Frontal cortex (tissue), 4 donors: ENCODE data around the gene NDUFA7. TPM values are rescaled to one million over a fixed set of nuclear protein-coding genes. Genes with fewer than 3 reads are reported as not detected.
"Not testable (repeated sequence)": the region's sequence is repeated elsewhere in the genome, so short reads cannot be mapped to it uniquely, and the experiment has no call there.

Experiments
- DNase-seq, 2 donors: peaks; one replicate each; pipeline ENCODE4 v3.0.0; 2012; ENCODE audit warnings: low spot score in 2 of 2
- FAIRE-seq: peaks from 2 replicates; lab custom pipeline; 2012; peaks lifted over from hg19 to GRCh38; lab: Jason Lieb, UNC
- total RNA-seq: library from RNA; depleted of rRNA; stranded (reverse); fragments of >200 nt; gene quantifications from one replicate; pipeline ENCODE4 v1.2.3, GENCODE V29; 2014
- donor health status: control.
- donor health status: control.
- donor health status: control.

Gene NDUFA7
- total RNA-seq, 1 donor from 2014 or later: 7.3 TPM

- DNase-seq: no peak
These were observed 18.9 kb downstream of the NDUFA7 start for GRCh38 chr19:8302357-8302691.

DNA sequence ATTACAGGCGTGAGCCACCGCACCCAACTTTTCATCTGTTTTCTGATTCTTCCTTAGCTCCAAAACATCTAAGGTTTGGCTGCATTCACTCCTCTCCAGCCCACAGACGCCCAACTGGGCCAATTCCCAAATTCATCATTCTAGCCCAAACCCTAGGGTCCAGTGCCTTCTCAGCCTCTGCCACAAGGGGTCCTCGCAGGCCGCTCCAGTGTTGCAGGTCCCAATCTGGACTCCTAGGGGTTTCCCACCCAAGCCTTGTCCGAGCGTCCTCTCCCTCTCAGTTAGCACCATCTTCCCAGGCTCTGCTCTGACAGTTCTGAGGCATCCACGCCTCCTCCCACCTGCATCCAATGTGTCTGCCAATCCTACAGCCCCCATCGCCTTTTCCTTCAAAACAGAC is 29.8 kb downstream of the NDUFA7 start:
- not testable (repeated sequence) for FAIRE-seq, DNase-seq

More at GRCh38 chr19:8302357-8302691, 18.9 kb downstream of the NDUFA7 start:
- FAIRE-seq: no peak

GRCh38 chr19:8276508-8276907 is 44.7 kb downstream of the NDUFA7 start:
- FAIRE-seq, DNase-seq: not testable (repeated sequence)

- DNase-seq (no peak), FAIRE-seq (no peak)
These were observed 51.5 kb downstream of the NDUFA7 start for GRCh38 chr19:8269724-8270123.

DNA sequence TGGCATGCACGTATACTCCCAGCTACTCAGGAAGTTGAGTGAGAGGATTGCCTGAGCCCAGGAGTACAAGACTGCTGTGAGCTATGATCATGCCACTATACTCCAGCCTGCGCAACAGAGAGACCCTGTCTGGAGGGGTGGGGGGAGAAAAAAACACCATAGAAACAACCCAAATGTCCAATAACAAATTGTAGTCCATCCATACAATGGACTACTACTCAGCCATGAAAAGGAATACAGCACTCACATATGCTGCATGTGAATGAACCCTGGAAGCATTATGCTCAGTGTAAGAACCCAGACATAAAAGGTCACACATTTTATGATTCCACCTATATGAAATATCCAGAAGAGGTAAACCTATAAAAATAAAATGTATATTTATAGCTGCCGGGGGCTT is 55.3 kb downstream of the NDUFA7 start:
- no peak for DNase-seq
- no peak for FAIRE-seq

GRCh38 chr19:8264248-8264647 is 56.9 kb downstream of the NDUFA7 start:
- not testable (repeated sequence) for DNase-seq, FAIRE-seq

DNA sequence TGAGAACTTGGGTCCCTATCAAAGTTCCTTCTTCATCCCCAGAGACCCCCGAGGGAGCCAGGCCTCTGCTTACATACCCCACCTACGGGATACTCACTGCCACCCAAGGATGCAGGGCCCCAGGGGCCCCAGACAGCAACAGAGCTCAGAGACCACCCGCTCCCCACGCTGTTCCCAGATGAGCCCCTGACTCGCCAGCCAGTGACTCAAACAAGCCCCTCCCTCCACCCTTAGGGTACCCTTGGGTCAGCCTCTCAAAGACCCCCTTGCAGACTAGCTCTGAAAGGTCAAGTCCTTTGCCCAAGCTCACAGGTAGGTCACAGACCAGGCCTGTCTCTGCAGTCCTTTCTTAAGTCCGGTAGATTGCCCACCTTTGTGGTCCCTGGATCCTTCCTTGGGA is 58.7 kb downstream of the NDUFA7 start:
- FAIRE-seq: no peak
- DNase-seq: no peak

- no peak for FAIRE-seq
- no peak for DNase-seq
These were observed 59.3 kb downstream of the NDUFA7 start for GRCh38 chr19:8261881-8262280.

DNA sequence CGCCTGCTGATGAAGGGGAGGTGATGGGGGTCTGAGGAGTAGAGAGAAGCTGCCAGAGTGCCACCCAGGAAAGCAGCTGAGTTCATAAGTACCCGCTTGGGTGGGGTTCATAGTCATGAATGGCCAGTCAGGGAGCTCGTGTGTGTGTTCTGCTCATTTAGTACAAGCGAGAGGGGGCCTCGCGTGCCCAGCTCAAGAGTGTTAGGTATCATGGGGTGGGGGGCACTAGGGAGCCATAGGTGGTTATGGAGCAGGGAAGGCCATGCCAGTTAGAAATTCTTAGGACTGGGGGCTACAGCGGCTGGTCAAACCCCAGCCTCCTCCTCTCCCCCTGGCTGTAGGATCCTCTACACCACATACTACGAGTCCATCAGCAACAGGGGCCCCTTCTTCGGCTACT is 59.8 kb downstream of the NDUFA7 start:
- FAIRE-seq: no peak
- no peak for DNase-seq

Other genes starting within 250 kb of the NDUFA7 start
- gene FBN3, start 171.8 kb downstream of the NDUFA7 start, total RNA-seq: 28.1 TPM
- gene CERS4, start 112.0 kb downstream of the NDUFA7 start, total RNA-seq: 57.9 TPM
- 16.7 TPM for gene CD320, start 13.0 kb downstream of the NDUFA7 start, total RNA-seq
- 157 TPM for gene RPS28, start 121 bp upstream of the NDUFA7 start, total RNA-seq
- gene KANK3, start 21.9 kb upstream of the NDUFA7 start, total RNA-seq: 2.4 TPM
- 0.82 TPM for gene ANGPTL4, start 42.8 kb upstream of the NDUFA7 start, total RNA-seq
- 90.5 TPM for gene RAB11B, start 69.0 kb upstream of the NDUFA7 start, total RNA-seq
- 49.3 TPM for gene MARCHF2, start 91.9 kb upstream of the NDUFA7 start, total RNA-seq
- gene HNRNPM, start 123.6 kb upstream of the NDUFA7 start, total RNA-seq: 66.4 TPM
- gene PRAM1, start 181.3 kb upstream of the NDUFA7 start, total RNA-seq: not detected
- gene ZNF414, start 192.8 kb upstream of the NDUFA7 start, total RNA-seq: 2.4 TPM